HCEC 1CT (cell line): ENCODE results near the gene IGSF8.
"Not testable (repeated sequence)": the region's sequence is repeated elsewhere in the genome, so short reads cannot be mapped to it uniquely, and the experiment has no call there.

ENCODE experiments used
- DNase-seq: peaks from one replicate; pipeline ENCODE4 v3.0.0-alpha.2; 2017

IGSF8 gene

GRCh38 chr1:160097911-160098851 is at the start of gene IGSF8:
IGSF8 (minus strand) TSS chr1:160098619; CDS start chr1:160098472, 147 bp downstream.
- DNase-seq = peak; percentile 55

GRCh38 chr1:160148121-160148520 is 49.7 kb upstream of the IGSF8 start:
- DNase-seq = no peak

- no peak for DNase-seq
Measured at GRCh38 chr1:160146107-160146506, 47.7 kb upstream of the IGSF8 start.

- DNase-seq = no peak
Measured at GRCh38 chr1:160144921-160145320, 46.5 kb upstream of the IGSF8 start.

- DNase-seq = no peak
Measured at GRCh38 chr1:160143695-160144094, 45.3 kb upstream of the IGSF8 start.

- no peak for DNase-seq
Measured at GRCh38 chr1:160139840-160140239, 41.4 kb upstream of the IGSF8 start.

- DNase-seq = no peak
Measured at GRCh38 chr1:160137216-160137862, 38.9 kb upstream of the IGSF8 start.

- DNase-seq = no peak
Measured at GRCh38 chr1:160136926-160137200, 38.4 kb upstream of the IGSF8 start.

- DNase-seq = no peak
Measured at GRCh38 chr1:160136121-160136925, 37.9 kb upstream of the IGSF8 start.

GRCh38 chr1:160134791-160135572 is 36.6 kb upstream of the IGSF8 start:
- DNase-seq = no peak

GRCh38 chr1:160133990-160134770 is 35.8 kb upstream of the IGSF8 start:
- DNase-seq = no peak

- DNase-seq = no peak
Measured at GRCh38 chr1:160131803-160132565, 33.6 kb upstream of the IGSF8 start.

- DNase-seq = no peak
Measured at GRCh38 chr1:160130939-160131338, 32.5 kb upstream of the IGSF8 start.

GRCh38 chr1:160130486-160130885 is 32.1 kb upstream of the IGSF8 start:
- no peak for DNase-seq

GRCh38 chr1:160129966-160130365 is 31.5 kb upstream of the IGSF8 start:
- DNase-seq = no peak

GRCh38 chr1:160129558-160129957 is 31.1 kb upstream of the IGSF8 start:
- DNase-seq = no peak

- peak; percentile 49 for DNase-seq
Measured at GRCh38 chr1:160129046-160129445, 30.6 kb upstream of the IGSF8 start.

- no peak for DNase-seq
Measured at GRCh38 chr1:160128636-160129035, 30.2 kb upstream of the IGSF8 start.

GRCh38 chr1:160127865-160128523 is 29.6 kb upstream of the IGSF8 start:
- DNase-seq = peak; percentile 72

- DNase-seq = no peak
Measured at GRCh38 chr1:160127381-160127780, 29.0 kb upstream of the IGSF8 start.

- not testable (repeated sequence) for DNase-seq
Measured at GRCh38 chr1:160126342-160126741, 27.9 kb upstream of the IGSF8 start.
